Measurements from ENCODE around the gene MRPL52.
"Not testable (repeated sequence)": the region's sequence is repeated elsewhere in the genome, so short reads cannot be mapped to it uniquely, and the experiment has no call there.

The MRPL52 gene

GRCh38 chr14:22854963-22855724 is 25.5 kb downstream of the MRPL52 start:
- no peak for DNase-seq

GRCh38 chr14:22856428-22856827 is 26.7 kb downstream of the MRPL52 start:
- no peak for DNase-seq

- DNase-seq: not testable (repeated sequence)
Observed at GRCh38 chr14:22860377-22860776, 30.7 kb downstream of the MRPL52 start.

- DNase-seq: no peak
Observed at GRCh38 chr14:22861651-22862050, 32.0 kb downstream of the MRPL52 start.

- no peak for DNase-seq
Observed at GRCh38 chr14:22864979-22865378, 35.3 kb downstream of the MRPL52 start.

GRCh38 chr14:22865424-22866405 is 36.0 kb downstream of the MRPL52 start:
- no peak for DNase-seq

GRCh38 chr14:22866874-22867273 is 37.2 kb downstream of the MRPL52 start:
- no peak for DNase-seq

GRCh38 chr14:22870811-22871223 is 41.1 kb downstream of the MRPL52 start:
- no peak for DNase-seq

- peak; percentile 89 for DNase-seq
Observed at GRCh38 chr14:22871224-22872032, 41.7 kb downstream of the MRPL52 start, which contains the start of gene LRP10. LRP10 (plus strand) TSS chr14:22871740; CDS start chr14:22872304, 564 bp downstream.

GRCh38 chr14:22872033-22872832 is 42.5 kb downstream of the MRPL52 start:
- peak; percentile 81 for DNase-seq

GRCh38 chr14:22872833-22873520 is 43.3 kb downstream of the MRPL52 start:
- no peak for DNase-seq

GRCh38 chr14:22875003-22875747 is 45.5 kb downstream of the MRPL52 start:
- no peak for DNase-seq

- no peak for DNase-seq
Observed at GRCh38 chr14:22875748-22876319, 46.1 kb downstream of the MRPL52 start.

GRCh38 chr14:22877000-22877501 is 47.4 kb downstream of the MRPL52 start:
- DNase-seq: no peak

- no peak for DNase-seq
Observed at GRCh38 chr14:22878271-22879246, 48.9 kb downstream of the MRPL52 start.

- no peak for DNase-seq
Observed at GRCh38 chr14:22882064-22882463, 52.4 kb downstream of the MRPL52 start.

- peak; percentile 61 for DNase-seq
Observed at GRCh38 chr14:22882529-22883172, 53.0 kb downstream of the MRPL52 start.
